ENCODE data around the gene DYNLT4.
"Not testable (repeated sequence)": the region's sequence is repeated elsewhere in the genome, so short reads cannot be mapped to it uniquely, and the experiment has no call there.

DYNLT4 gene

GRCh38 chr1:44821240-44821715 lies 14.1 kb upstream of the DYNLT4 start:
- DNase-seq (ENCODE audit: insufficient read length, low spot score) (no peak), FAIRE-seq (no peak)
- TF ChIP-seq TAF1 (IDR thresholded peaks at IDR 0.05; ENCODE audit: low read depth, low read length), result no peak
- no peak for TF ChIP-seq POLR2AphosphoS5 (IDR thresholded peaks at IDR 0.05; ENCODE audit: low read depth, low read length)
- no peak for TF ChIP-seq POLR2A (IDR thresholded peaks at IDR 0.05; ENCODE audit: low read depth, low read length)
- TF ChIP-seq PAX5 (IDR thresholded peaks at IDR 0.05; ENCODE audit: insufficient read depth, low read length, severe bottlenecking), result no peak
- TF ChIP-seq POU2F2 (IDR thresholded peaks at IDR 0.05; ENCODE audit: low read depth, low read length), result no peak
- TF ChIP-seq SPI1 (IDR thresholded peaks at IDR 0.05; ENCODE audit: low read depth, low read length), result no peak

- no peak for FAIRE-seq
- TF ChIP-seq POLR2A (IDR thresholded peaks at IDR 0.05; ENCODE audit: low read depth, low read length) (no peak), POU2F2 (IDR thresholded peaks at IDR 0.05; ENCODE audit: low read depth, low read length) (no peak), POLR2AphosphoS5 (IDR thresholded peaks at IDR 0.05; ENCODE audit: low read depth, low read length) (no peak), TAF1 (IDR thresholded peaks at IDR 0.05; ENCODE audit: low read depth, low read length) (no peak), SPI1 (IDR thresholded peaks at IDR 0.05; ENCODE audit: low read depth, low read length) (no peak), PAX5 (IDR thresholded peaks at IDR 0.05; ENCODE audit: insufficient read depth, low read length, severe bottlenecking) (no peak)
- DNase-seq (ENCODE audit: insufficient read length, low spot score), result no peak
Measured at GRCh38 chr1:44820328-44821239, 13.4 kb upstream of the DYNLT4 start.

- FAIRE-seq, result peak; percentile 97
- TF ChIP-seq POLR2AphosphoS5 (IDR thresholded peaks at IDR 0.05; ENCODE audit: low read depth, low read length), result peak; percentile 100
- TF ChIP-seq SPI1 (IDR thresholded peaks at IDR 0.05; ENCODE audit: low read depth, low read length), result peak; percentile 75
- peak; percentile 100 for TF ChIP-seq POLR2A (IDR thresholded peaks at IDR 0.05; ENCODE audit: low read depth, low read length)
- TF ChIP-seq POU2F2 (IDR thresholded peaks at IDR 0.05; ENCODE audit: low read depth, low read length), result peak; percentile 100
- TF ChIP-seq TAF1 (IDR thresholded peaks at IDR 0.05; ENCODE audit: low read depth, low read length), result peak; percentile 69
- peak; percentile 56 for TF ChIP-seq PAX5 (IDR thresholded peaks at IDR 0.05; ENCODE audit: insufficient read depth, low read length, severe bottlenecking)
- DNase-seq (ENCODE audit: insufficient read length, low spot score), result peak; percentile 79
Measured at GRCh38 chr1:44819608-44820327, 12.6 kb upstream of the DYNLT4 start.

GRCh38 chr1:44819196-44819607 lies 12.1 kb upstream of the DYNLT4 start:
- DNase-seq (ENCODE audit: insufficient read length, low spot score) (no peak), FAIRE-seq (no peak)
- no peak for TF ChIP-seq POU2F2 (IDR thresholded peaks at IDR 0.05; ENCODE audit: low read depth, low read length)

- no peak for DNase-seq (ENCODE audit: insufficient read length, low spot score)
- TF ChIP-seq TAF1 (IDR thresholded peaks at IDR 0.05; ENCODE audit: low read depth, low read length) (no peak), PAX5 (IDR thresholded peaks at IDR 0.05; ENCODE audit: insufficient read depth, low read length, severe bottlenecking) (no peak)
- FAIRE-seq, result no peak
Measured at GRCh38 chr1:44817771-44818495, 10.8 kb upstream of the DYNLT4 start.

- no peak for FAIRE-seq
- TF ChIP-seq POU2F2 (IDR thresholded peaks at IDR 0.05; ENCODE audit: low read depth, low read length) (no peak), SPI1 (IDR thresholded peaks at IDR 0.05; ENCODE audit: low read depth, low read length) (no peak), POLR2AphosphoS5 (IDR thresholded peaks at IDR 0.05; ENCODE audit: low read depth, low read length) (no peak), PAX5 (IDR thresholded peaks at IDR 0.05; ENCODE audit: insufficient read depth, low read length, severe bottlenecking) (no peak), POLR2A (IDR thresholded peaks at IDR 0.05; ENCODE audit: low read depth, low read length) (no peak), TAF1 (IDR thresholded peaks at IDR 0.05; ENCODE audit: low read depth, low read length) (no peak)
- DNase-seq (ENCODE audit: insufficient read length, low spot score), result no peak
Measured at GRCh38 chr1:44817307-44817706, 10.2 kb upstream of the DYNLT4 start.

- not testable (repeated sequence) for FAIRE-seq; DNase-seq (ENCODE audit: insufficient read length, low spot score)
Measured at GRCh38 chr1:44815926-44816325, 8.8 kb upstream of the DYNLT4 start.

- no peak for FAIRE-seq
- no peak for TF ChIP-seq POU2F2 (IDR thresholded peaks at IDR 0.05; ENCODE audit: low read depth, low read length)
- no peak for TF ChIP-seq PAX5 (IDR thresholded peaks at IDR 0.05; ENCODE audit: insufficient read depth, low read length, severe bottlenecking)
- TF ChIP-seq TAF1 (IDR thresholded peaks at IDR 0.05; ENCODE audit: low read depth, low read length), result no peak
- no peak for TF ChIP-seq SPI1 (IDR thresholded peaks at IDR 0.05; ENCODE audit: low read depth, low read length)
- TF ChIP-seq POLR2A (IDR thresholded peaks at IDR 0.05; ENCODE audit: low read depth, low read length), result no peak
- no peak for DNase-seq (ENCODE audit: insufficient read length, low spot score)
Measured at GRCh38 chr1:44812822-44813543, 5.8 kb upstream of the DYNLT4 start.

- DNase-seq (ENCODE audit: insufficient read length, low spot score) (no peak), FAIRE-seq (no peak)
- TF ChIP-seq TAF1 (IDR thresholded peaks at IDR 0.05; ENCODE audit: low read depth, low read length) (no peak), POU2F2 (IDR thresholded peaks at IDR 0.05; ENCODE audit: low read depth, low read length) (no peak), POLR2AphosphoS5 (IDR thresholded peaks at IDR 0.05; ENCODE audit: low read depth, low read length) (no peak), PAX5 (IDR thresholded peaks at IDR 0.05; ENCODE audit: insufficient read depth, low read length, severe bottlenecking) (no peak), SPI1 (IDR thresholded peaks at IDR 0.05; ENCODE audit: low read depth, low read length) (no peak), POLR2A (IDR thresholded peaks at IDR 0.05; ENCODE audit: low read depth, low read length) (no peak)
Measured at GRCh38 chr1:44811234-44811633, 4.1 kb upstream of the DYNLT4 start.

GRCh38 chr1:44810762-44811105 lies 3.6 kb upstream of the DYNLT4 start:
- FAIRE-seq; DNase-seq (ENCODE audit: insufficient read length, low spot score): not testable (repeated sequence)
